PC-3 (cell line): ENCODE measurements around the gene SHCBP1L. TPM values are rescaled to one million over a fixed set of nuclear protein-coding genes. Genes with fewer than 3 reads are reported as not detected.

Source experiments
- ATAC-seq: fragments of 200-7000 bp; cut with Tn5 transposase; 2 replicates; pipeline ENCODE4 v1.9.1; 2020; ENCODE audit warnings: mild to moderate bottlenecking, moderate library complexity
- BruUV-seq: library from RNA; stranded (reverse); fragments of 400-500 nt; replicated peaks from 2 replicates; lab custom pipeline; 2021; lab: Mats Ljungman, UMichigan
- CTCF ChIA-PET: fragments of 300-600 bp; sonication (Branson Sonifier 250); formaldehyde crosslinking; loops from one replicate; lab custom pipeline; 2022; ENCODE audit warnings: antibody characterized with exemption; lab: Charles Lee
- POLR2A ChIA-PET: fragments of 300-600 bp; sonication (Branson Sonifier 250); formaldehyde crosslinking; loops from one replicate; lab custom pipeline; 2022; ENCODE audit warnings: antibody characterized with exemption; ENCODE audit not compliant: unreplicated experiment; lab: Charles Lee
- DNase-seq: peaks from one replicate; pipeline ENCODE4 v3.0.0-alpha.2; 2015
- H2AFZ ChIP-seq: fragments of 300-600 bp; sonication (generic); 2 replicates; pipeline ENCODE4 v1.6.0; 2016; ENCODE audit warnings: antibody characterized with exemption, low read length
- H3F3A ChIP-seq: fragments of 300-600 bp; sonication (generic); one replicate; pipeline ENCODE4 v1.6.0; 2017; ENCODE audit warnings: antibody characterized with exemption, low read length, control low read depth, mild to moderate bottlenecking; ENCODE audit not compliant: unreplicated experiment
- H3K27ac ChIP-seq: fragments of 300-600 bp; sonication (generic); 2 replicates; pipeline ENCODE4 v1.5.1; 2016; ENCODE audit warnings: mild to moderate bottlenecking, low read length
- H3K27me3 ChIP-seq: fragments of 300-600 bp; sonication (generic); 2 replicates; pipeline ENCODE4 v1.6.1; 2016; ENCODE audit warnings: low read length, mixed read lengths
- H3K36me3 ChIP-seq: fragments of 300-600 bp; sonication (generic); 2 replicates; pipeline ENCODE4 v1.6.1; 2016; ENCODE audit warnings: low read depth, mixed run types, low read length, mixed read lengths
- H3K4me1 ChIP-seq: fragments of 300-600 bp; sonication (generic); 2 replicates; pipeline ENCODE4 v1.5.1; 2016; ENCODE audit warnings: low read length; ENCODE audit not compliant: insufficient read depth
- H3K4me2 ChIP-seq: fragments of 300-600 bp; sonication (generic); 2 replicates; pipeline ENCODE4 v1.6.0; 2016; ENCODE audit warnings: low read length
- H3K4me3 ChIP-seq: fragments of 300-600 bp; sonication (generic); 2 replicates; pipeline ENCODE4 v1.5.1; 2016; ENCODE audit warnings: mild to moderate bottlenecking, low read length, mixed read lengths
- H3K79me2 ChIP-seq: fragments of 300-600 bp; sonication (generic); 2 replicates; pipeline ENCODE4 v1.6.1; 2017; ENCODE audit warnings: low read length, mixed read lengths
- H3K9ac ChIP-seq: fragments of 300-600 bp; sonication (generic); 2 replicates; pipeline ENCODE4 v1.6.0; 2016; ENCODE audit warnings: mild to moderate bottlenecking, low read length
- H3K9me2 ChIP-seq: fragments of 300-600 bp; sonication (generic); replicated peaks from 2 replicates; pipeline ENCODE4 v1.6.1; 2016; ENCODE audit warnings: mixed run types, low read length, mixed read lengths
- H3K9me3 ChIP-seq: fragments of 300-600 bp; sonication (generic); 2 replicates; pipeline ENCODE4 v1.6.1; 2016; ENCODE audit warnings: low read length, mixed read lengths
- H4K20me1 ChIP-seq: fragments of 300-600 bp; sonication (generic); 2 replicates; pipeline ENCODE4 v1.6.1; 2016; ENCODE audit warnings: low read length, mixed read lengths
- CTCF ChIP-seq: fragments of 300-600 bp; sonication (generic); conservative IDR thresholded peaks from 2 replicates; pipeline ENCODE4 v1.5.1; 2017; ENCODE audit warnings: antibody characterized with exemption, low read depth, mild to moderate bottlenecking, low read length
- EZH2 ChIP-seq: fragments of 300-600 bp; sonication (generic); IDR thresholded peaks from one replicate; pipeline ENCODE4 v1.6.1; 2017; ENCODE audit warnings: antibody characterized with exemption, mild to moderate bottlenecking, low read length; ENCODE audit not compliant: unreplicated experiment
- EZH2phosphoT487 ChIP-seq: fragments of 300-600 bp; sonication (generic); IDR thresholded peaks from 2 replicates; pipeline ENCODE4 v1.6.1; 2018; ENCODE audit warnings: mild to moderate bottlenecking, antibody characterized with exemption, low read length, borderline replicate concordance
- intact Hi-C: fragments of 100-400 bp; cut with micrococcal nuclease; formaldehyde crosslinking; loops from 2 replicates; pipeline ENCODE4 v1.9.0; 2023
- total RNA-seq: library from RNA; depleted of rRNA; stranded (reverse); fragments of >200 nt; gene quantifications from 2 replicates; pipeline ENCODE4 v1.2.3, GENCODE V29; 2014

SHCBP1L gene
- total RNA-seq, 1 experiment from 2014 or later = not detected

- BruUV-seq = no TSS peak
- Histone ChIP-seq H3K4me2 (peak overlapping the region; percentile 38; the same call in 1 of the 2 replicates), H3K27ac (no peak overlapping the region), H3K4me1 (peaks cover 20% of the 10 kb centered on the region), H3K27me3 (no peaks in the 10 kb centered on the region), H4K20me1 (no peaks in the 10 kb centered on the region), H3F3A (no peaks in the 10 kb centered on the region), H3K36me3 (no peaks in the 10 kb centered on the region), H3K4me3 (no peak overlapping the region), H2AFZ (0 out of 2 replicates have a peak overlapping the region, but pooled peaks have one; percentile 29), H3K9me3 (no peaks in the 10 kb centered on the region), H3K9me2 (no peaks in the 10 kb centered on the region), H3K79me2 (no peaks in the 10 kb centered on the region), H3K9ac (no peak overlapping the region)
- peak; percentile 55 for ATAC-seq
- intact Hi-C loops = no loop called here
- ChIA-PET POLR2A (no interaction called here), CTCF (no interaction called here)
- no peak for TF ChIP-seq CTCF
- no peak for TF ChIP-seq EZH2phosphoT487
- no peak for TF ChIP-seq EZH2
- no peak for DNase-seq
These were observed 21.7 kb upstream of the SHCBP1L start for GRCh38 chr1:182974506-182975191.

- H3K4me2 ChIP-seq = no peak overlapping the region
- TF ChIP-seq EZH2phosphoT487 = no peak
- no peak for TF ChIP-seq EZH2
- no peak for TF ChIP-seq CTCF
- no peaks in the 10 kb centered on the region for H3K27me3 ChIP-seq
- DNase-seq = no peak
- H3K4me3 ChIP-seq = no peak overlapping the region
- no peaks in the 10 kb centered on the region for H4K20me1 ChIP-seq
- no peak overlapping the region for H3K27ac ChIP-seq
- no peak for ATAC-seq
- intact Hi-C loops = no loop called here
- no peak overlapping the region for H2AFZ ChIP-seq
- no peak overlapping the region for H3K9ac ChIP-seq
- ChIA-PET POLR2A (no interaction called here), CTCF (no interaction called here)
- no peaks in the 10 kb centered on the region for H3K9me2 ChIP-seq
- H3F3A ChIP-seq = no peaks in the 10 kb centered on the region
- H3K36me3 ChIP-seq = no peaks in the 10 kb centered on the region
- peaks cover 32% of the 10 kb centered on the region for H3K4me1 ChIP-seq
- H3K79me2 ChIP-seq = no peaks in the 10 kb centered on the region
- H3K9me3 ChIP-seq = no peaks in the 10 kb centered on the region
- BruUV-seq = no TSS peak
These were observed 19.9 kb upstream of the SHCBP1L start for GRCh38 chr1:182972829-182973228.

- Histone ChIP-seq H3K27me3 (no peaks in the 10 kb centered on the region), H3K9ac (no peak overlapping the region), H3K27ac (no peak overlapping the region), H3K4me3 (no peak overlapping the region), H4K20me1 (no peaks in the 10 kb centered on the region), H3K79me2 (no peaks in the 10 kb centered on the region), H3K9me2 (no peaks in the 10 kb centered on the region), H3K36me3 (no peaks in the 10 kb centered on the region), H3K4me2 (no peak overlapping the region), H3F3A (no peaks in the 10 kb centered on the region), H2AFZ (no peak overlapping the region), H3K4me1 (peaks cover 32% of the 10 kb centered on the region), H3K9me3 (no peaks in the 10 kb centered on the region)
- ChIA-PET POLR2A (no interaction called here), CTCF (no interaction called here)
- no TSS peak for BruUV-seq
- DNase-seq = no peak
- no peak for TF ChIP-seq EZH2
- no peak for TF ChIP-seq CTCF
- TF ChIP-seq EZH2phosphoT487 = no peak
- ATAC-seq = no peak
- intact Hi-C loops = no loop called here
These were observed 19.3 kb upstream of the SHCBP1L start for GRCh38 chr1:182972231-182972630.
